ENCODE results near the gene SLC29A3. TPM values are rescaled to one million over a fixed set of nuclear protein-coding genes. Genes with fewer than 3 reads are reported as not detected.

Gene SLC29A3
- total RNA-seq, 3 donors from 2014 or later (not counting 1 experiment from before 2014, with no cell fraction given) = 4.0 to 6.6 (median 5.3) TPM

GRCh38 chr10:71393841-71394475 lies 74.9 kb downstream of the SLC29A3 start:
- DNase-seq (no peak), ATAC-seq (no peak)
- Histone ChIP-seq H3K4me1 (ENCODE audit: control insufficient read depth, insufficient read depth, low read length) (peaks cover 13% of the 10 kb centered on the region), H3K36me3 (ENCODE audit: control insufficient read depth, insufficient read depth, low read length) (no peaks in the 10 kb centered on the region), H3K27me3 (ENCODE audit: control insufficient read depth, insufficient read depth, low read length) (peaks cover 26% of the 10 kb centered on the region), H3K4me3 (ENCODE audit: low read length) (no peak overlapping the region), H3K9me3 (ENCODE audit: control insufficient read depth, insufficient read depth, low read length) (no peaks in the 10 kb centered on the region), H3K27ac (ENCODE audit: low read length) (no peak overlapping the region)
- Mint-ChIP-seq H3K4me1 (peaks cover 5 to 13% of the 10 kb centered on the region in 2 donors), H3K27ac (no peak overlapping the region), H3K9me3 (no peaks in the 10 kb centered on the region), H3K4me3 (no peak overlapping the region), H3K27me3 (ENCODE audit: low read depth in 2 of 2) (peaks cover 48 to 56% of the 10 kb centered on the region in 2 donors), H3K36me3 (no peaks in the 10 kb centered on the region)
- TF ChIP-seq CTCF (IDR thresholded peaks at IDR 0.05) = no peak
- WGBS (ENCODE audit: insufficient coverage) = 94% methylated on average over 8 of the region's 8 CpGs
- intact Hi-C loops (cut with micrococcal nuclease) = no loop called here

GRCh38 chr10:71394926-71395562 lies 76.0 kb downstream of the SLC29A3 start:
- intact Hi-C loops (cut with micrococcal nuclease) = no loop called here
- Histone ChIP-seq H3K4me3 (ENCODE audit: low read length) (no peak overlapping the region), H3K9me3 (ENCODE audit: control insufficient read depth, insufficient read depth, low read length) (no peaks in the 10 kb centered on the region), H3K27ac (ENCODE audit: low read length) (no peak overlapping the region), H3K36me3 (ENCODE audit: control insufficient read depth, insufficient read depth, low read length) (no peaks in the 10 kb centered on the region), H3K4me1 (ENCODE audit: control insufficient read depth, insufficient read depth, low read length) (peaks cover 13% of the 10 kb centered on the region), H3K27me3 (ENCODE audit: control insufficient read depth, insufficient read depth, low read length) (peaks cover 26% of the 10 kb centered on the region)
- peaks cover 5 to 13% of the 10 kb centered on the region in 2 donors for H3K4me1 Mint-ChIP-seq
- no peaks in the 10 kb centered on the region for H3K9me3 Mint-ChIP-seq
- WGBS (ENCODE audit: insufficient coverage) = 92% methylated on average over 11 of the region's 11 CpGs
- ATAC-seq = no peak
- no peak for TF ChIP-seq CTCF (IDR thresholded peaks at IDR 0.05)
- no peak for DNase-seq
- peaks cover 49 to 64% of the 10 kb centered on the region in 2 donors for H3K27me3 Mint-ChIP-seq (ENCODE audit: low read depth in 2 of 2)
- H3K4me3 Mint-ChIP-seq = no peak overlapping the region
- no peaks in the 10 kb centered on the region for H3K36me3 Mint-ChIP-seq
- no peak overlapping the region for H3K27ac Mint-ChIP-seq

GRCh38 chr10:71395621-71396020 lies 76.6 kb downstream of the SLC29A3 start:
- H3K27me3 ChIP-seq (ENCODE audit: control insufficient read depth, insufficient read depth, low read length) = peaks cover 26% of the 10 kb centered on the region
- no peak overlapping the region for H3K27ac ChIP-seq (ENCODE audit: low read length)
- peaks cover 13% of the 10 kb centered on the region for H3K4me1 ChIP-seq (ENCODE audit: control insufficient read depth, insufficient read depth, low read length)
- no peaks in the 10 kb centered on the region for H3K9me3 Mint-ChIP-seq
- H3K36me3 ChIP-seq (ENCODE audit: control insufficient read depth, insufficient read depth, low read length) = no peaks in the 10 kb centered on the region
- no peaks in the 10 kb centered on the region for H3K9me3 ChIP-seq (ENCODE audit: control insufficient read depth, insufficient read depth, low read length)
- no peak for DNase-seq
- peak overlapping the region; percentile 69 for H3K4me3 Mint-ChIP-seq
- no peak overlapping the region for H3K4me3 ChIP-seq (ENCODE audit: low read length)
- no peak for ATAC-seq
- intact Hi-C loops (cut with micrococcal nuclease) = no loop called here
- no peak overlapping the region for H3K27ac Mint-ChIP-seq
- WGBS (ENCODE audit: insufficient coverage) = 100% methylated on average over 4 of the region's 4 CpGs
- no peaks in the 10 kb centered on the region for H3K36me3 Mint-ChIP-seq
- H3K27me3 Mint-ChIP-seq (ENCODE audit: low read depth in 2 of 2) = peaks cover 52 to 67% of the 10 kb centered on the region in 2 donors
- peaks cover 5 to 13% of the 10 kb centered on the region in 2 donors for H3K4me1 Mint-ChIP-seq
- no peak for TF ChIP-seq CTCF (IDR thresholded peaks at IDR 0.05)

All from natural killer cell (primary cell).